Measurements from ENCODE around the gene SYVN1.
"Not testable (repeated sequence)": the region's sequence is repeated elsewhere in the genome, so short reads cannot be mapped to it uniquely, and the experiment has no call there.

SYVN1 gene

DNA sequence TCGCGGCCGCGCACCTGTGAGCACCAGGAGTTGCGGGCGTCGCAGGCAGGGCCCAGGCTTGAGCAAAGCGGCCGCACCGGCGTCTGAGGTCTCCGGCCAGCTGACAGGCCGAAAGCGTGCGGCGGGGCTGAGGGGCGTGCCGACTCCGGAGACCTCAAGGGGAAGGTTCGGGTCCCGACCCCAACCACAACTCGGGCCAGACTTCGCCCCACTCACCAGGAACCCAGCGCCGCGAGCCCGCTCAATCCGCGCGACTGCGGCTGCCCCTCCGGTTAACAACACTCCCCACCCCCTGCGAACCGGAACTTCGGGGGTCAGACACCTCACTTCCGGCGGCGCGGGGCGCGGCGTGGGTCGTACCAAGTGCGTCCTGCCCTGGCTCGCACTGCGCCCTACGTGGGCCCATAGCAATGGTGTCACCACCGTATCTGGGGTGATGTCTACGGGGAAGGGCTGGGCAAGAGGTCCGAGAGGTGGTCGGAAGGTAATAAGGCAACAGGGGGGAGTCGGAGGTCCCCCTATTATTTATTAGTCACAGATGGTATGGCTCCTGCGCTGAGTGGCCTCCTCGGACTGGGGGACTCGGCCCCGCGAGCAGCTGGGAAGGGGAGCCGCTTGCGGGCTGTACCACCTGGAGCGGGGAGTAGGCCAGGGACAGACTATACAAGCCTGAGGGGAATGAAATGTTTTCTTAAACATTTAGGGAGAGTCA, at the start of gene SYVN1:
Gene SYVN1, minus strand, starts transcription at position 280 of the 712 bp plus-strand sequence. CDS start 918 bp downstream, outside the sequence.
- peak; percentile 73 to 76 for DNase-seq (ENCODE audit: low read depth in 2 of 2)

DNA sequence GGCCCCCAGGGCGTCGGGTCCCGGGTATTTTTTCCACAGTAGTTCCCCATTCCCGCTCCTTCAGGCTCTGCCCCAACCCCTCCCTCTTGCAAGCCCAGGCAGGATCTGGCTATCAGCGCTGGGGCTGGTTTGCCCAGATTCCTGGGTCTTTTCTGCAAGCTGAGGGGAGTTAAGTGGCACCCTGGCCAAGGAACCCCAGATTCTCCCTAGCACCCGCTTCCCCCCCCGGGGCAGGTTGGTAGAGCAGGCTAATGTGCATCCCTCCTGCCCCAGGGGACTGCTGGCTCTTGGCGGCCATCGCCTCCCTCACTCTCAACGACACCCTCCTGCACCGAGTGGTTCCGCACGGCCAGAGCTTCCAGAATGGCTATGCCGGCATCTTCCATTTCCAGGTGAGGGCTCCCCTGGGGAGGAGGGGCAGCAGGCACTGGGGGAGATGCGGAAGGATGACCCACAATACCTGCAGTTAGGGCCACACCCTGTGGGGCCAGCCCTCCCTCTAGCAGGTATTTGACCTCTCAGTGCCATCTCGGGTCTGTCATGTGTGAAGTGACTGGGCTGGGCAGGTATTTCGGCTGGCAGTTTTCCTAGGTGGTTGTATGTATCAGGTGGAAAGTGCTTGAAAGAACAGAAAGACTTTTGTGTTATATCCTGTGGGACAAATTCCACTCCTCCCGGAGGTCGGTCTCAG, 49.0 kb upstream of the SYVN1 start:
- no peak for DNase-seq (ENCODE audit: low read depth in 2 of 2)

DNA sequence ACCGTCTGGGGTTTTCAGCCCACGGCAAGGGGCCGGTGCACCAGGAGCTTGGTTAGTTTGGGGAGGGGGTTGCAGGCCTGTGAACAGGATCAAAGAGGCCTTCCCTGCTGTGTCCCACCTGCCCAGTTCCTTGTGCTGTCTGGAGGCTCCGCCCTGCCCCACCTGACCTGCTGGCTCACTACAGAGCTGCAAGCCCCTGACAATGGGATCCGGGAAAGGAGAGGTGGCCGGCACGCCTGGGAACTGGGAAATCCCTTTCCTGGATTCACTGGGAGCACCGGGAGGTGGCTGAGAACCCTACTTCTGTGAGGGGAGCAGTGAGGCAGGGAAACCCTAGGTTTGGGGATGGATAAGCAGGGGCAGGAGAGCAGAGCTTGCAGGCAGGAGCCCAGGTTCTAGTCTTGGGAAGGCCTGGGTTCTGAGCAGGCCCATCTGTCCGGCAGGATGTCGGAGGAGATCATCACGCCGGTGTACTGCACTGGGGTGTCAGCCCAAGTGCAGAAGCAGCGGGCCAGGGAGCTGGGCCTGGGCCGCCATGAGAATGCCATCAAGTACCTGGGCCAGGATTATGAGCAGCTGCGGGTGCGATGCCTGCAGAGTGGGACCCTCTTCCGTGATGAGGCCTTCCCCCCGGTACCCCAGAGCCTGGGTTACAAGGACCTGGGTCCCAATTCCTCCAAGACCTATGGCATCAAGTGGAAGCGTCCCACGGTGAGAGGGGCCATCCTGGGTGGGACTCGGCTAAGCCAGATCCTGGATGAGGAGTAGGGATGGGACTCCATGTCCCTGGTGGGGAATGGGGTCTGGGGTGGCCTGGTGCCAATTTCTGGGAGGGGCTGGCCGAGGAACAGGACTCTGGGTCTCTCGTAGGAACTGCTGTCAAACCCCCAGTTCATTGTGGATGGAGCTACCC, 48.2 kb upstream of the SYVN1 start:
- DNase-seq (ENCODE audit: low read depth in 2 of 2), result no peak

DNA sequence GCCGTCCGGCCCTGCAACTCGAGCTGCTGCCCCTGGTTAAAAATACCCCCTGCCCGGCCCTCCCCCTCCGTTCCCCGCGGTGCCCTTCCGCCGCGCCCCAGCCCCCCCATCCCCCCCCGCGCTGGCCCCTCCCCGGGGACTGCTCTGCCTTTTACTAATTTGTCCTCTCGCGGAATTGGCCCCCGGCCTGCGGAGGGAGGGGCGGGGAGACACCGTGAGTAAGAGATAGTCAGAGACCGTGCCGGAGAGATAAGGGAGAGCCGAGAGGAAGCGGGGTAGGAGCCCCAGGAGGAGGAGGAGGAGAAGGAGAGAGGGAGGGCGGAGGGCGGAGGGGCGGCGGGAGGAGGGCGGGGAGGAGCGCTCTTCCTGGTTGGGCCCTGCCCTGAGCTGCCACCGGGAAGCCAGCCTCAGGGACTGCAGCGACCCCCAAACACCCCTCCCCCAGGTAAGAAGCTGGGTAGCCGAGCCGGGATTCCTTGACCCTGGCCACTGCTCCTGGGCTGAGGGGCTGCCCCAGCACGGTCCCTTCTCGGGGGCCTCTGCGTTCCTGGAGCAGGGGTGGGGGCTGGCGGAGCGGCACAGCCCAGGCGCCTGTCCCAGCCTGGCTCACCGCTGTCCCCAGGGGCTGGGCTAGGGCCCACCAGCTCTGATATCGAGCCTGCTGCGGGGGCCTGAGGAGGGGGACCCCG, 47.4 kb upstream of the SYVN1 start, which contains the start of gene CAPN1:
Gene CAPN1, plus strand, starts transcription at position 360 of the 689 bp plus-strand sequence. CDS start 774 bp downstream, outside the sequence.
- DNase-seq (ENCODE audit: low read depth in 2 of 2), result peak; percentile 70 to 77

- DNase-seq (ENCODE audit: low read depth in 2 of 2), result peak; percentile 18 to 21
Measured at GRCh38 chr11:65180877-65181568, 46.7 kb upstream of the SYVN1 start.

DNA sequence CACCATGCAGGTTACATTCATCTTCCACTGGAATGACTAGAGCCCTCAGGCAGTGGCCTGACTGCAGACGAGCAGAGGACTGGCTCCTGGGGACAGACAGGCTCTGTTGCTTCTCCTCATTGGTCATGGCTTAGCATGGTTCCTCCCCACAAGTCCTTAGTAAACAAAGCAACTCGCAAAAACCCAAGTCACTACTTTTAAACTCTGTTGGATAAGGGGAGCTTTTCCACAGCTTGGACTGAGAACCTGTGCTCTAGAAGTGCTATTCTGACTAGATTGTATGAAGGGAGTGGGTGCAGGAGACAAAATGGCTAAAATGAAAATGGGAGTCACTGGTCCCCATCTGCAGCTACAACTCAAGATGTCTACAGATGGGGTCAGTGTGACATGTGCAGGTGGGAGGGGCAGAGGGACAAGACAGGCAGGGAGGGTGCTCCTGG, 40.3 kb upstream of the SYVN1 start:
- DNase-seq (ENCODE audit: low read depth in 2 of 2), result not testable (repeated sequence)

- DNase-seq (ENCODE audit: low read depth in 2 of 2), result no peak
Measured at GRCh38 chr11:65172600-65172999, 38.3 kb upstream of the SYVN1 start.

DNA sequence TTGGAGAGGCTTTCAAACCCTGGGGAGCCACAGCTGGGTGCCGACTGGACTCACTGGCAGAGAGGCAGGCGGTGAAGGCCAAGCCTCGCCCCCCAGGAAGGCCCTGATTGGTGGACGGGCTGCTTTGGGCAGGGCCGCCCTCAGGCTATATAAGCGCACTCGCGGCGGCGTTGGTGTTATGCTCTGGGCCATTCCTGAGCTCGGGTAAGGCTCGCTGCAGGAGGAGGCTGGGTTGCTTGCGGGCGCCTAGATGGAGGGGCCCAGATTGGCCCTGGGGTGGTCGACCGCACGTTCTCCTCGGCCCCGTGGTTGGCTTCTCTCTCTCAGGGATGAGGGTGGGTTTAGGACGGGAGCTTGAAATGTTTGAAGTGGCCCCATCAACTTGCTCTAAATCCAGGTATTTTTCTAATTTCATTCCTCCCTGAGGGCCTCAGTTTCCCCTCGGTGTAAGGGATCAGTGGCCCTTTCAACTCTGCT, 35.8 kb upstream of the SYVN1 start, which contains the start of gene SPDYC:
Gene SPDYC, plus strand, starts transcription at position 176 of the 477 bp plus-strand sequence. CDS start 1,125 bp downstream, outside the sequence.
- DNase-seq (ENCODE audit: low read depth in 2 of 2), result no peak

GRCh38 chr11:65169164-65169641, 34.9 kb upstream of the SYVN1 start:
- DNase-seq (ENCODE audit: low read depth in 2 of 2), result no peak

DNA sequence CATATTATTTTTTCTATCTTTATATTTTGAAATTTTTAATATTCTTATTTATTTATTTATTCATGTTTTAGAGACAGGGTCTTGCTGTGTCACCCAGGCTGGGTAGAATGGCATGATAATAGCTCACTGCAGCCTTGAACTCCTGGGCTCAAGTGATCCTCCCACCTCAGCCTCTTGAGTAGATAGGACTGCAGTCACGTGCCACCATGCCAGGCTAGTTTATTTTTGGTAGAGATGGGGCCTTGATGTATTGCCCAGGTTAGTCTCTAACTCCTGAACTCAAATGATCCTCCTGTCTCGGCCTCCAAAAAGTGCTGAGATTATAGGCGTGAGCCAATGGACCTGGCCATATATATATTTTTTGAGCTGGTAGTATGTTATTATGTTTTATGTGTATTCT, 33.3 kb upstream of the SYVN1 start:
- no peak for DNase-seq (ENCODE audit: low read depth in 2 of 2)

- DNase-seq (ENCODE audit: low read depth in 2 of 2), result no peak
Measured at GRCh38 chr11:65166893-65167292, 32.6 kb upstream of the SYVN1 start.

DNA sequence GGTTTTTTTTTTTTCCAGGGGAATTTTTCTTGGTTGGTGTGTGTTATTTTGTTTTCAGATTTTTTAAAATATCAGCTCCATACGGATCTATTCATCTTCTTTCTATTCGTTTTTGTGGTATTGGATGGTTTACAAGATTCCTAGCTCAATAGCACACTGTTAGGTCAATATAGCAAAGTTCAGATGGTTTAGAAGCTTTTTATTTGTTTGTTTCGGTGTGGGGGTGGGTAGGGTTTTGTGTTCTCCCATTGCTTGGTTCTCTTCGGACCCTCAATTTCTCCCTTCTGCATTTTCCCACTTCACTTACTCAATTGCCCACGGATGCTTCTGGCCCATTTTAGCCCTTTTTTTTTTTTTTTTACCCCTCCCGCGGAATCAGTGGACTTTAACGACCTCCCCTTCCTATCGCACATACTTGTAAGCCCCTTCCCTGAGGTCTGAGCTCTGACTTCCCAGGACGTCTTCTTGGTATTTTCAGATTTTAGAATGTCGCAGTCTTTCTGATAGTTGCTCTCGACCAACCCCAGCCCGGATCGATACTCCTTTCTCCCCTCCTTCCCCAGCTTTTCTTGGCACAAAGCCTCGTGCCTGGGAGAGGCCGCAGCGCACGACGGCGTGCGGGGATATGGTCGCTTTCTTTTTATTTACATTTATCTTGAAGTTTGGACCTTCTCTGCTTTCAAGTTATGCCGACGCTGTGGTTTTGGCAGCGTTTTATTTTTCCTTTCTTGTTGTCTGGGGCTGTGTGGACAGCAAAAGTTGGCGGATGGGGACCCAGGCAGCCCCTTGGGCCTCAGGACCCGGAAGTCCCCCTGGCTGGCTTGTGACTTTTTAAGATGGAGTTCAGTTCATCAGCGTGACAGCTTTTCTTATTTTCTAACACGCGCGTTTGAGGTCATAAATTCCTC, 31.3 kb upstream of the SYVN1 start:
- no peak for DNase-seq (ENCODE audit: low read depth in 2 of 2)

GRCh38 chr11:65163684-65164083, 29.4 kb upstream of the SYVN1 start:
- DNase-seq (ENCODE audit: low read depth in 2 of 2), result no peak

- no peak for DNase-seq (ENCODE audit: low read depth in 2 of 2)
Measured at GRCh38 chr11:65160643-65161042, 26.3 kb upstream of the SYVN1 start.

- no peak for DNase-seq (ENCODE audit: low read depth in 2 of 2)
Measured at GRCh38 chr11:65159012-65159411, 24.7 kb upstream of the SYVN1 start.

- DNase-seq (ENCODE audit: low read depth in 2 of 2), result no peak
Measured at GRCh38 chr11:65157336-65157735, 23.0 kb upstream of the SYVN1 start.

GRCh38 chr11:65156926-65157325, 22.6 kb upstream of the SYVN1 start:
- DNase-seq (ENCODE audit: low read depth in 2 of 2), result no peak

DNA sequence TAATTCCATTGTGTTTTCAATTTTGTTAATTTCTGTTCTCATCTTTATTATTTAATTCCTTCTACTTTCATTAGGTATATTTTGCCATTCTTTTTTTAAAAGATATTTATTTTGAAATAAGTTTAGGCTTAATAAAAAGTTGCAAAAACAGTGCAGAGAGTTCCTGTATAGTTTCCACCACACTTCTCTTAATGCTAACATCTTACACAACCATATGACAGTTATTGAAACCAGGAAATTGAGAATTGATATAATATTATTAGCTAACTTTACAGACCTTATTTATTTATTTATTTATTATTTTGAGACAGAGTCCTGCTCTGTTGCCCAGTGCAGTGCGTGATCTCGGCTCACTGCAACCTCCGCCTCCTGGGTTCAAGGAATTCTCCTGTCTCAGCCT, 21.9 kb upstream of the SYVN1 start:
- DNase-seq (ENCODE audit: low read depth in 2 of 2), result no peak

- DNase-seq (ENCODE audit: low read depth in 2 of 2), result no peak
Measured at GRCh38 chr11:65152122-65152521, 17.8 kb upstream of the SYVN1 start.
